ENCODE measurements around the gene NUDT4. TPM values are rescaled to one million over a fixed set of nuclear protein-coding genes. Genes with fewer than 3 reads are reported as not detected.

The NUDT4 gene
- total RNA-seq, 1 experiment from 2014 or later: 51.0 TPM

GRCh38 chr12:93379326-93379980, 1.7 kb downstream of the NUDT4 start:
- no TSS peak for BruUV-seq (replicated peaks)
- H3K9me3 ChIP-seq (ENCODE audit: insufficient read depth, low read depth): no peaks in the 10 kb centered on the region
- no peak overlapping the region for H2AFZ ChIP-seq
- H3K4me3 ChIP-seq: peak overlapping the region; percentile 86
- peaks cover 42% of the 10 kb centered on the region for H4K20me1 ChIP-seq (ENCODE audit: insufficient read depth)
- H3K9me2 ChIP-seq (ENCODE audit: insufficient read depth): no peaks in the 10 kb centered on the region
- no peaks in the 10 kb centered on the region for H3K36me3 ChIP-seq (ENCODE audit: low read depth)
- TF ChIP-seq CTCF (conservative IDR thresholded peaks at IDR 0.05) (no peak), EZH2 (IDR thresholded peaks at IDR 0.05; ENCODE audit: low read depth) (no peak)
- CTCF ChIA-PET: interaction anchor here (0.6 to 1.8 kb wide), 2 partner anchors 47 to 392 kb away, joined by 3 to 7 read pairs; no protein-coding TSS in a partner anchor
- peak overlapping the region; percentile 41 for H3K27ac ChIP-seq
- no peaks in the 10 kb centered on the region for H3K27me3 ChIP-seq (ENCODE audit: insufficient read depth, low read depth)
- POLR2A ChIA-PET (ENCODE audit: unreplicated experiment): interaction anchor here (0.6 kb wide), 1 partner anchor 62 kb away, joined by 6 read pairs; no protein-coding TSS in a partner anchor
- peaks cover 28% of the 10 kb centered on the region for H3K4me1 ChIP-seq (replicated peaks; ENCODE audit: insufficient read depth)
- intact Hi-C loops (cut with micrococcal nuclease; ENCODE audit: unreplicated experiment): loop anchor here (5.0 to 10.0 kb wide), 3 partner anchors 137 to 297 kb away; no protein-coding TSS in a partner anchor
- H3K4me2 ChIP-seq: peak overlapping the region; percentile 80
- no peak for DNase-seq
- H3K79me2 ChIP-seq (ENCODE audit: low read depth): peaks cover 80% of the 10 kb centered on the region
- peaks cover 13% of the 10 kb centered on the region for H3F3A ChIP-seq (ENCODE audit: insufficient read depth, low read depth)

GRCh38 chr12:93379981-93380361, 2.2 kb downstream of the NUDT4 start:
- peak overlapping the region; percentile 41 for H3K27ac ChIP-seq
- peak overlapping the region; percentile 80 for H3K4me2 ChIP-seq
- peaks cover 1% of the 10 kb centered on the region for H3K36me3 ChIP-seq (ENCODE audit: low read depth)
- TF ChIP-seq EZH2 (IDR thresholded peaks at IDR 0.05; ENCODE audit: low read depth): no peak
- TF ChIP-seq CTCF (conservative IDR thresholded peaks at IDR 0.05): no peak
- H3K9me3 ChIP-seq (ENCODE audit: insufficient read depth, low read depth): no peaks in the 10 kb centered on the region
- BruUV-seq (replicated peaks): no TSS peak
- H4K20me1 ChIP-seq (ENCODE audit: insufficient read depth): peaks cover 47% of the 10 kb centered on the region
- no peaks in the 10 kb centered on the region for H3K9me2 ChIP-seq (ENCODE audit: insufficient read depth)
- peaks cover 85% of the 10 kb centered on the region for H3K79me2 ChIP-seq (ENCODE audit: low read depth)
- CTCF ChIA-PET: interaction anchor here (0.6 to 1.8 kb wide), 2 partner anchors 48 to 392 kb away, joined by 3 to 7 read pairs; no protein-coding TSS in a partner anchor
- H3K27me3 ChIP-seq (ENCODE audit: insufficient read depth, low read depth): no peaks in the 10 kb centered on the region
- H3F3A ChIP-seq (ENCODE audit: insufficient read depth, low read depth): peaks cover 15% of the 10 kb centered on the region
- peaks cover 28% of the 10 kb centered on the region for H3K4me1 ChIP-seq (replicated peaks; ENCODE audit: insufficient read depth)
- intact Hi-C loops (cut with micrococcal nuclease; ENCODE audit: unreplicated experiment): loop anchor here (1.0 to 10.0 kb wide), 5 partner anchors 138 to 390 kb away; no protein-coding TSS in a partner anchor
- POLR2A ChIA-PET (ENCODE audit: unreplicated experiment): interaction anchor here (0.7 kb wide), 1 partner anchor 452 kb away, joined by 4 read pairs; no protein-coding TSS in a partner anchor
- DNase-seq: no peak
- peak overlapping the region; percentile 86 for H3K4me3 ChIP-seq
- H2AFZ ChIP-seq: no peak overlapping the region

- no peaks in the 10 kb centered on the region for H3K9me3 ChIP-seq (ENCODE audit: insufficient read depth, low read depth)
- H3K4me3 ChIP-seq: peak overlapping the region; percentile 86
- TF ChIP-seq EZH2 (IDR thresholded peaks at IDR 0.05; ENCODE audit: low read depth) (no peak), CTCF (conservative IDR thresholded peaks at IDR 0.05) (peak; percentile 65)
- H2AFZ ChIP-seq: no peak overlapping the region
- peak overlapping the region; percentile 80 for H3K4me2 ChIP-seq
- peaks cover 27% of the 10 kb centered on the region for H3K4me1 ChIP-seq (replicated peaks; ENCODE audit: insufficient read depth)
- H3K36me3 ChIP-seq (ENCODE audit: low read depth): peaks cover 8% of the 10 kb centered on the region
- no peaks in the 10 kb centered on the region for H3K27me3 ChIP-seq (ENCODE audit: insufficient read depth, low read depth)
- POLR2A ChIA-PET (ENCODE audit: unreplicated experiment): interaction anchor here (0.5 to 0.7 kb wide), 3 partner anchors 300 to 886 kb away, joined by 4 read pairs; no protein-coding TSS in a partner anchor
- no peaks in the 10 kb centered on the region for H3K9me2 ChIP-seq (ENCODE audit: insufficient read depth)
- intact Hi-C loops (cut with micrococcal nuclease; ENCODE audit: unreplicated experiment): loop anchor here (1.0 kb wide), 2 partner anchors 355 to 390 kb away; no protein-coding TSS in a partner anchor
- peaks cover 18% of the 10 kb centered on the region for H3F3A ChIP-seq (ENCODE audit: insufficient read depth, low read depth)
- CTCF ChIA-PET: interaction anchor here (1.8 kb wide), 1 partner anchor 393 kb away, joined by 7 read pairs; no protein-coding TSS in a partner anchor
- peaks cover 90% of the 10 kb centered on the region for H3K79me2 ChIP-seq (ENCODE audit: low read depth)
- BruUV-seq (replicated peaks): no TSS peak
- peaks cover 53% of the 10 kb centered on the region for H4K20me1 ChIP-seq (ENCODE audit: insufficient read depth)
- H3K27ac ChIP-seq: peak overlapping the region; percentile 41
- peak in 1 of 2 experiments; percentile 48 for DNase-seq
Measured at GRCh38 chr12:93380480-93381121, 2.9 kb downstream of the NUDT4 start.

Measured in PC-9 (cell line).